VCaP (cell line): Measurements from ENCODE around the gene CDH13.

Experiments
- H3K27ac ChIP-seq: fragments of 450-650 bp; 2 replicates; pipeline ENCODE4 v1.5.1; 2017
- TF ChIP-seq, protein P1 (sequence below): fragments of 450-650 bp; conservative IDR thresholded peaks from 2 replicates; pipeline ENCODE4 v1.5.1; 2017; ENCODE audit warnings: mild to moderate bottlenecking, moderate library complexity

The CDH13 gene

DNA sequence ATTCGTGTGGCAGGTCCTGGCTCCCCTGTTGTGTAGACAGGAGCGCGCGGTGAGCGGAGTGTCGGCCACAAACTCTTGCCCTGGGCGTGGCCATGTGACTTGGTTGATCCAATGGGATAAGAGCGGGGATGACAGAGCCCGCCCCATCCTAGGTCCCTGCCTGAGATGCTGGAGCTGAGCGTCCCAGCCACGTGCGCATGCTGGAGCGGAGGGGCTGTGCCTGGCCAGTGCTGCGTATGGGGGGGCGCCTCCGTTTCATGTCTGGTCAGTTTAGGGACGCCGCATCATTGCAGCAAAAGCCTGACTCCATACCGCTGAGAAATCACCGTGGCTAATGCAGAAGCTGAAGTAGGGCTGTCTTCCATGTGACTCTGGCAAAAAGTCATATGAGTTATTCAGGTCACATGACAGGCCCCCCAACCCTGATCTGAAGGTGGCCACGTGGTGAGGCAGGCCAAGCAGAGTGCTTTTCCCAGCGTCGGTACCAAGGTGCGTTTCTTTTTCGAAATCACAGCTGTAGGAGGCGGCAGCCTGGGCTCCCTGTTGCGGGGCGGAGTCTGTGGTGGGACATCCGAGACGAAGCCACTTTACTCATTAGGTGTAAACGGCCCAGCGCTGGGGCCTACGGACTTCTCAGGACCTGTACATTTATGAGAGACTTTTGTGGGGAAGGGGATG lies 1203.5 kb downstream of the CDH13 start:
- no peak overlapping the region for H3K27ac ChIP-seq
- TF ChIP-seq, protein P1, sequence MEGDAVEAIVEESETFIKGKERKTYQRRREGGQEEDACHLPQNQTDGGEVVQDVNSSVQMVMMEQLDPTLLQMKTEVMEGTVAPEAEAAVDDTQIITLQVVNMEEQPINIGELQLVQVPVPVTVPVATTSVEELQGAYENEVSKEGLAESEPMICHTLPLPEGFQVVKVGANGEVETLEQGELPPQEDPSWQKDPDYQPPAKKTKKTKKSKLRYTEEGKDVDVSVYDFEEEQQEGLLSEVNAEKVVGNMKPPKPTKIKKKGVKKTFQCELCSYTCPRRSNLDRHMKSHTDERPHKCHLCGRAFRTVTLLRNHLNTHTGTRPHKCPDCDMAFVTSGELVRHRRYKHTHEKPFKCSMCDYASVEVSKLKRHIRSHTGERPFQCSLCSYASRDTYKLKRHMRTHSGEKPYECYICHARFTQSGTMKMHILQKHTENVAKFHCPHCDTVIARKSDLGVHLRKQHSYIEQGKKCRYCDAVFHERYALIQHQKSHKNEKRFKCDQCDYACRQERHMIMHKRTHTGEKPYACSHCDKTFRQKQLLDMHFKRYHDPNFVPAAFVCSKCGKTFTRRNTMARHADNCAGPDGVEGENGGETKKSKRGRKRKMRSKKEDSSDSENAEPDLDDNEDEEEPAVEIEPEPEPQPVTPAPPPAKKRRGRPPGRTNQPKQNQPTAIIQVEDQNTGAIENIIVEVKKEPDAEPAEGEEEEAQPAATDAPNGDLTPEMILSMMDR = no peak

DNA sequence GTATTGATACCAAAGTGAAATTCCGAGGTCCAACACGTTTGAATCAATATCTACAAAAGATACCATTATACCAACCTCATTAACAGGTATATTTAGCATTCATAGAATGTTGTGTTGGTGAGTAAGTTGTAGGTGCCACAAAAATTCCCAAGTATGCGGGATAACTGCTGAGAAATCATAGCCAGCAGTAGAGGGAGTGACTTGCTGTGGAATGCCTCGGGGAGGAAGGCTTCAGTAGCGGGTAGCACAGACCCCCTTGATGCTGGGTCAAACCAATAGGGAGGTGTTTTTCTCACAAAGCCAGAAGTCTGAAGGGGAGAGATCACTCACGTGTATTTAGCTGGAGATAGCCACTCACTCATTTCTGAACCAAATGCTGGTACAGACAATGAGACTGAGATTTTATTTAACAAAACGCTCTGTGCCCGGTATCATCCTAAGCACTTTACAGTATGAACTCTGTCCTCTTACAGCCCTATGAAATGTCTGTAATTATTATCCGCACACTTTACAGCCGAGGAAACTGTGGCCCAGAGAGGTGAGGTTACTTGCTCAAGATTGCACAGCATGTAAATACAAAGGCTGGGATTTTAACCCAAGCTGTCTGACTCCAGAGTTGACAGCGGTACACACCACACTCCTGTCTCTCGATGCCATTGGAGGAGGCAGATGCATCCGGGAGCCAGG lies 1204.1 kb downstream of the CDH13 start:
- TF ChIP-seq, protein P1 = no peak
- H3K27ac ChIP-seq = no peak overlapping the region

DNA sequence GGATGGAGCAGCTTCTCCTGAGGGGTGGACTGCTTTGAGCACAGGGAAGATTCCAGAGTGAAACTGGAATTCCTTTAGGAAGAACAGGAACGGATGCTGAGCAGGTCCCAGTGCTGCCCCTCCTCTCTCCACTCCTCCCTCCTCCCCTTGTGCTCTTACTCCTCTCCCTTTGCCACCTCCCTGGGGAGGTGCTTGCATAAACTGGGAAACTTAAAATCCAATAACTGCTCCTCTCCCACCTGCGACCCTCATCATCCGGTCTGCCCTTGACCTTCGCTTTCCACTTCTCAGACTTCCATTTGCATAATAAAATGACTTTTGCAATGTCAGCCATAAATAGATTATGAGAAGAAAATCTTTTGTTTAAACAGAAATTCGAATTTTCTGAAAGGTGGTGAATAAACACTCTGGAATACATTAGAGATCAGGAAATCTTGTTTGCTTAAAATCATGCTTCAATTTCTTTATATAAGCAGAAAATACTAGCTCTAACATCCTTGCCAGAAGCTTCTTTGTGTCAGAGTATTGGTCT lies 1204.8 kb downstream of the CDH13 start:
- no peak overlapping the region for H3K27ac ChIP-seq
- TF ChIP-seq, protein P1 = no peak

DNA sequence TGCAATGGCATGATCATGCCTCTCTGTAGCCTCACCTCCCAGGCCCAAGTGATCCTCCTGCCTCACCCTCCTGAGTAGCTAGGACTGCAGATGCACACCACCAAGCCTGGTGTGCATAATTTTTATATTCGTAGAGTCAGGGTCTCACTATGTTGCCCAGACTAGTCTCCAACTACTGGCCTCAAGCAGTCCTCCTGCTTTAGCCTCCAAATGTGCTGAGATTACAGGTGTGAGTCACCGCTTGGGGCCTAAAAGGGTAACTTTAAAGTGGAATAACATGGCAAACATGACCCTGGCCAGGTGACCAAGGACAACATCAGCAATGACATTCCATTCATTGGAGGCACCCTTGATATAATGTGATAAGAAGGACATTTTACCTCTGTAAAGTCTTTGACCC lies 1207.2 kb downstream of the CDH13 start:
- TF ChIP-seq, protein P1 = no peak
- no peak overlapping the region for H3K27ac ChIP-seq

DNA sequence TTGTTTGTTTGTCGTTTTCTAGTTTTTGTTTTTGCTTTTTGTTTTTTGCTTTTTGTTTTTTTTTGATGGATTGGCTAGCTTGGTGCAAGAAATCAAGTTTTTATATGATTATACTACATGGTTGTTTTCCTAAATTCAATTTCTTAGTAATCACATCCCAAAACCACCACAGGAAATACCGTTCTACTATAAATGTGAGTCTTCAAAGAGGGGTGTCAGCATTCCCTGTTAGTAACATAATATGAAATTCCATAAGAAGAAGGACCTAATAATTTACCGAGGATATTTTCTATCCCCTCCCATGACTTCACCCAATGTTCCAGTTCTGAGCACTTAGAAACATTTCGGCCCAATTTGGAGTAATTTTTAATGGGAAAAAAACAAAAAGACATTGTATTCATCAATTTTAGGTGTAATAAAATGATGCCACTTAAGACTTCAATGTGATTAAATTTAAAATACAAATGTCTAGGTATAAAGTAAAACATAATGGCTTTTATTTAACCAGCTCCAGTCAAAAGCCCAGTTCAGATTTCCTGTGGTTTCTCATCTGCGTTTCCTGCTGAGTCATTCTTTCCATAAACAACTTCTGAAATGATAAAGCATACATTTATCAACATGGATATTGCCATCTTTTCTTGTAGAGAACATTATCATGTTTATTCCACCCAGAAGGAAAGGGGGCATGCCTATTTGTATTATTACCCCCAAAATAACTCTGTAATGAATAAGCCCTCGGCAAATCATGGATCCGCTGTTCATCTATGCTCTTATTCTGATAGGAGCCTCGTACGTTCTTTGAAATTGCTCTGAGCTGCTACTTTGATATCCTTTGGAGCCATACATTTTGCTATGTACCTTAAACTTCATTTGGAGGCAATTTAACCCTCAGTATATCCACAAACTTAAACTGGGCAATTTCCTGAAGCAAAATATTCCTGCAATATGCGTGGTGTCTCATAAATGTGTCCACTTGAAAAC lies 1209.1 kb downstream of the CDH13 start:
- TF ChIP-seq, protein P1 = no peak
- no peak overlapping the region for H3K27ac ChIP-seq

DNA sequence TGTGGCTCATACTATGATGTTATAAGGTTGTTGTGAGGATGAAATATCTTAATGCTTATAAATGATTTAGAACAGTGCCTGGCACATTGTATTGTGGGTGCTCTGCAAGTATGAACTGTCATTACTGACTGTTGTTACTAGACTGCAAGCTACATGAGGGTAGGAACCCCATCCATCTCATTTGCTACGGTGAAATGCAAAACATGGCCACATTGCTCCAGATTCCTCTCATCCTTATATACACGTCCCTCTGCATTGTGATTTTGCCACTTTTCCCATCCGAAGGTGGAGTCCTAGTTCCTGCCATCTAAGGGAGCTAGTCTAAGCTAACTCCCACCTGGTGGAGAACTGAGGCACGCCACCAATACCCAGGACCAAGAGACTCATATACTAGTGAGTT lies 1210.8 kb downstream of the CDH13 start:
- TF ChIP-seq, protein P1 = no peak
- no peak overlapping the region for H3K27ac ChIP-seq

DNA sequence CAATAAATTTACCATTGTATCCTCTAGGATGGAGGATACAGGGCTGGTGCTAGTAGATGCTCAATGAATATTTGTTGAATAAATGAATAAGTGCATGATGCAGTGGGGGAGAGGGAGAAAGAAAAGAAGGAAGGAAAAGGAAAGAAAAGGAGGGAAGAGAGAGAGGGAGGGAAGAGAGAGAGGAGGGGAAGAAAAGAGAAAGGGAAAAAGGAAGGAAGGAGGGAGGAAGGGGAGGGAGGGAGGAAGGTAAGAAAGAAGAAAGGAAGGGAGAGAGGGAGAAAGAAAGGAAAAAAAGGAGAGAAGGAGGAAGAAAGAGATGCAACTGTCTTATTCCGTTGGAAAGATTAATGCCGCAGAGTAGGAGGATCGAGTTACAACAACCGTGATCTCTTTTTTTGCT lies 1211.4 kb downstream of the CDH13 start:
- TF ChIP-seq, protein P1 = no peak
- no peak overlapping the region for H3K27ac ChIP-seq
